ENCODE data around the gene MYF6.

Gene MYF6

DNA sequence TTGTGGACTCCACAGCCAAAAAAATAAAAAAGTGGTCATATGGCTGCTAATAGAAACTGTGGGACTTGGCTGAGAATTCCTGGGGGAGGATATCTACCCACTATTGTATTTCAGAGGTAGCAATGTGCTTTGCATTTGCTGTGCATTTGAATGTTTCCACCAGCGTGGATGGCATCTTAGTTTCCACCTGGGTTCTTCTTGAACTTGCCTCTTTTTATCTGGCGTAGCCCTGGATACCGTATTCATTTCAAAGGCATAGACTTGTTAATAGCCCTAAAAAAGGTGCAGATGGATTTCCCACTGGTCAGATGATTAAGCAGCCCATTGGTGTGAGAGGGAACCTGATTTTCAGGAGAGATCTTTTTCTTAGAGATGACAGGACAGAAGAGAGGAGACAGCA is 7.4 kb downstream of the MYF6 start:
- Histone ChIP-seq H3K9me3 (ENCODE audit: control insufficient read depth in 2 of 2, low read length in 2 of 2) (peaks cover 0 to 4% of the 10 kb centered on the region in 2 donors), H3K9ac (ENCODE audit: low read length in 2 of 2) (no peak overlapping the region), H3K27ac (ENCODE audit: low read length) (no peak overlapping the region), H3K4me3 (ENCODE audit: low read length in 2 of 2) (no peak overlapping the region), H3K4me1 (ENCODE audit: control insufficient read depth, insufficient read depth, low read length) (no peaks in the 10 kb centered on the region), H3K36me3 (ENCODE audit: control insufficient read depth in 2 of 2, insufficient read depth in 2 of 2, low read length in 2 of 2) (no peaks in the 10 kb centered on the region), H3K27me3 (ENCODE audit: control insufficient read depth in 1 of 2, insufficient read depth in 2 of 2, low read length in 2 of 2) (peaks cover 8 to 17% of the 10 kb centered on the region in 2 donors)

DNA sequence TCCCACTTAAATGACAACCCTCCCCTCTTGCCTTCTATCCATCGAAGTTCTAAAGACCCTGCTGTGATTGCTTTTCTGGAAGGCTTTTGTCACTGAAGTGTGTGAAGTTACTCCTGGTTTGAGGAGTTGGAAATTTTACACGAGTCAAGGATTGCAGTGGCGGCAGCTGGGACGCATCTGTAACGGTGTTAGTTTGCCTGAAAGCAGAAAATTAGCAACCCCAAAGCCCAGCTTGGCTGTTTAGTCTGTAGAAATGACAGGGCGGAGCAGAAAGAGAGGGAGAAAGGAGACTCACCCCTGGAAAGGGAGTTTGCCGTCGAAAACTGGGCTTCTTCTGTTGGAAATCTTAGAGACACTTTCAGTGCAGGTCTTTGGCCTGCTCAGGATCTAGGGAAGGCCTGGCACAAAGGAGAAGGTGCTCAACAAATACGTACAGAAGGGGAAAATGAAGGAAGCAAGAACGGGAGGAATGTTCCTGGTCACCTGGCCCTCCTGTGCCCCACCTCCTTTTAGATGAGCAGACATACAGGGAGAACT is 8.3 kb downstream of the MYF6 start:
- no peak overlapping the region for H3K9ac ChIP-seq (ENCODE audit: low read length in 2 of 2)
- peaks cover 8 to 14% of the 10 kb centered on the region in 2 donors for H3K27me3 ChIP-seq (ENCODE audit: control insufficient read depth in 1 of 2, insufficient read depth in 2 of 2, low read length in 2 of 2)
- H3K9me3 ChIP-seq (ENCODE audit: control insufficient read depth in 2 of 2, low read length in 2 of 2), result peaks cover 0 to 4% of the 10 kb centered on the region in 2 donors
- H3K36me3 ChIP-seq (ENCODE audit: control insufficient read depth in 2 of 2, insufficient read depth in 2 of 2, low read length in 2 of 2), result no peaks in the 10 kb centered on the region
- no peaks in the 10 kb centered on the region for H3K4me1 ChIP-seq (ENCODE audit: control insufficient read depth, insufficient read depth, low read length)
- no peak overlapping the region for H3K4me3 ChIP-seq (ENCODE audit: low read length in 2 of 2)
- H3K27ac ChIP-seq (ENCODE audit: low read length), result no peak overlapping the region

DNA sequence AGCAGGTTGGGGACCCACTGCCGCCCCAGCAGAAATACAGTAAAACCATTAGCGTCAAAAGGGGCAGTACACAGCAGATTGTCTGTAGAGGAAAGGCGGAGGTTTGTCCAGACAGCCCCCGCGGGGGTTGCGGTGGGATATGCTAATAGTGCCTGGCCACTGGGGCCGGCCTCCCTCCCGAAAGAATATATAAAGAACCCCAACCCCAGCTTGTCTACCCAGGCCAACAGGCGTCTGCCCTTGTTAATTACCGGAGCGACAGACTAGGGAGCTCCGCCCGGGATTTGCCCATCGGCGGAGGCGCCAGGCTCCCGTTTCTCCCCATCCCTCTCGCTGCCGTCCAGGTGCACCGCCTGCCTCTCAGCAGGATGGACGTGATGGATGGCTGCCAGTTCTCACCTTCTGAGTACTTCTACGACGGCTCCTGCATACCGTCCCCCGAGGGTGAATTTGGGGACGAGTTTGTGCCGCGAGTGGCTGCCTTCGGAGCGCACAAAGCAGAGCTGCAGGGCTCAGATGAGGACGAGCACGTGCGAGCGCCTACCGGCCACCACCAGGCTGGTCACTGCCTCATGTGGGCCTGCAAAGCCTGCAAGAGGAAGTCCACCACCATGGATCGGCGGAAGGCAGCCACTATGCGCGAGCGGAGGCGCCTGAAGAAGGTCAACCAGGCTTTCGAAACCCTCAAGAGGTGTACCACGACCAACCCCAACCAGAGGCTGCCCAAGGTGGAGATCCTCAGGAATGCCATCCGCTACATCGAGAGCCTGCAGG is 9.4 kb downstream of the MYF6 start, which contains the start of gene MYF5:
MYF5 (plus strand) TSS at position 217 of the 774 bp plus-strand sequence; CDS start at position 369, 152 bp downstream.
- H3K4me1 ChIP-seq (ENCODE audit: control insufficient read depth, insufficient read depth, low read length), result no peaks in the 10 kb centered on the region
- H3K9me3 ChIP-seq (ENCODE audit: control insufficient read depth in 2 of 2, low read length in 2 of 2), result peaks cover 0 to 4% of the 10 kb centered on the region in 2 donors
- no peak within 1 kb of the TSS for H3K27ac ChIP-seq (ENCODE audit: low read length)
- H3K36me3 ChIP-seq (ENCODE audit: control insufficient read depth in 2 of 2, insufficient read depth in 2 of 2, low read length in 2 of 2), result no peaks in the 10 kb centered on the region
- H3K27me3 ChIP-seq (ENCODE audit: control insufficient read depth in 1 of 2, insufficient read depth in 2 of 2, low read length in 2 of 2), result peaks cover 8 to 12% of the 10 kb centered on the region in 2 donors
- H3K4me3 ChIP-seq (ENCODE audit: low read length in 2 of 2), result no peak within 1 kb of the TSS
- H3K9ac ChIP-seq (ENCODE audit: low read length in 2 of 2), result no peak within 1 kb of the TSS

DNA sequence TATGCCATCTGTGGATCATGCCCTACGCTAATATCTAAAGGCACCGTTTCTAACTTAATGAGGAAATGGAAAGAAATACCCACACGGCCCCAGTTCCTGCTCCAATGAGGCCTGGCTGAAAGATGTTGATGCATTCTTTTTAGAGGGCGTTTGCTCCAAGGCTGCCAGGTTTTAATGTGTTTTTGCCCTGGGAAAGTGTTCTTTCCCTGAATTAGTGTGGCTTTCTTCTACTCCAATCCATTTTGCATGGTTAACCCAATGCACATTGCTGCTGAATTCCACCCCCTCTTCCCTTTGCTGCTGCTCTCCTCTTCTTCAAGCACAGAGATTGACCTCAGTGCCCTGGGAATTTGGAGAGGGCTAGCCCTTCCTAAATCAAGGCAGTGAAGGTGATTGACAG is 10.4 kb downstream of the MYF6 start:
- no peak overlapping the region for H3K9ac ChIP-seq (ENCODE audit: low read length in 2 of 2)
- H3K27me3 ChIP-seq (ENCODE audit: control insufficient read depth in 1 of 2, insufficient read depth in 2 of 2, low read length in 2 of 2), result peaks cover 8 to 12% of the 10 kb centered on the region in 2 donors
- no peak overlapping the region for H3K27ac ChIP-seq (ENCODE audit: low read length)
- H3K9me3 ChIP-seq (ENCODE audit: control insufficient read depth in 2 of 2, low read length in 2 of 2), result peaks cover 0 to 4% of the 10 kb centered on the region in 2 donors
- no peaks in the 10 kb centered on the region for H3K4me1 ChIP-seq (ENCODE audit: control insufficient read depth, insufficient read depth, low read length)
- H3K4me3 ChIP-seq (ENCODE audit: low read length in 2 of 2), result no peak overlapping the region
- no peaks in the 10 kb centered on the region for H3K36me3 ChIP-seq (ENCODE audit: control insufficient read depth in 2 of 2, insufficient read depth in 2 of 2, low read length in 2 of 2)

DNA sequence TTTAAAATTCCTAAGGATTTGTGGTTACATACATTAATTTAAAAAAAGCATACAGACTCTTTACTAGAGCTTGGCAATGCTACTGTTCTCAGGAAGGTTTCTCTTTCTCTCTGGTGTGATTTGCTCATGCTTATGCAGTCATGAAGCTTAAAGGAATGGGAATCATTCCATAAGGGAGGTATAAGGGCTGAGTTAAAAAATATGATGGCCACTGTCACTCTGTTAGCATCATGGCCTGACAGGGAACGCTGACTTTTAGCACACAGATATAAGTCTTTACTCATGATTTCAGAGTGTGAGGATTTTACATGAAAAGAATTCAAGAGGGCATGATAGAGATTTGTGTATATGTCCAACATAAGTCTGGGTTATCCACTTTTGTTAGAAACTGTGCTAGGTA is 13.1 kb downstream of the MYF6 start:
- no peaks in the 10 kb centered on the region for H3K36me3 ChIP-seq (ENCODE audit: control insufficient read depth in 2 of 2, insufficient read depth in 2 of 2, low read length in 2 of 2)
- no peak overlapping the region for H3K27ac ChIP-seq (ENCODE audit: low read length)
- H3K9ac ChIP-seq (ENCODE audit: low read length in 2 of 2), result no peak overlapping the region
- no peak overlapping the region for H3K4me3 ChIP-seq (ENCODE audit: low read length in 2 of 2)
- peaks cover 8 to 10% of the 10 kb centered on the region in 2 donors for H3K27me3 ChIP-seq (ENCODE audit: control insufficient read depth in 1 of 2, insufficient read depth in 2 of 2, low read length in 2 of 2)
- H3K9me3 ChIP-seq (ENCODE audit: control insufficient read depth in 2 of 2, low read length in 2 of 2), result peaks cover 0 to 4% of the 10 kb centered on the region in 2 donors
- no peaks in the 10 kb centered on the region for H3K4me1 ChIP-seq (ENCODE audit: control insufficient read depth, insufficient read depth, low read length)

DNA sequence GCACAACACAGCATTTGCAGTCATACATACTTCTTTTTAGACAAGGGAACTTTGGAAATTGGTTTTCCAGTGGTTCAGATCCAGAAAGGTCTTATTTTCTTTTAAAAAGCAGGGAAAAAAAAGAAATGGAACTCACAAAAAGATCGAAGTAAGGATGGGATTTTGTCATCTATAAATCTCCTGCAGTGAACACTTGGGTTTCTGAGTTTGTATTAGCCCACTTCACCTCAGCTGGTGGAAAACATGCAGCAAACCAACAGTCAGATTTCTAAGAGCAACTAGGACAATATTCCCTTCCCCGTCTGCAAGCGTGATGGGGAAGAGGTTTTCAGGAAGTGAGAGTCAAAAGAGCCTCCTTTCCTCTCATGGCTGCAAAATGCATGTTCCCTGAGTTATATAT is 13.9 kb downstream of the MYF6 start:
- Histone ChIP-seq H3K27me3 (ENCODE audit: control insufficient read depth in 1 of 2, insufficient read depth in 2 of 2, low read length in 2 of 2) (peaks cover 5 to 6% of the 10 kb centered on the region in 2 donors), H3K9me3 (ENCODE audit: control insufficient read depth in 2 of 2, low read length in 2 of 2) (peaks cover 0 to 4% of the 10 kb centered on the region in 2 donors), H3K4me3 (ENCODE audit: low read length in 2 of 2) (no peak overlapping the region)

DNA sequence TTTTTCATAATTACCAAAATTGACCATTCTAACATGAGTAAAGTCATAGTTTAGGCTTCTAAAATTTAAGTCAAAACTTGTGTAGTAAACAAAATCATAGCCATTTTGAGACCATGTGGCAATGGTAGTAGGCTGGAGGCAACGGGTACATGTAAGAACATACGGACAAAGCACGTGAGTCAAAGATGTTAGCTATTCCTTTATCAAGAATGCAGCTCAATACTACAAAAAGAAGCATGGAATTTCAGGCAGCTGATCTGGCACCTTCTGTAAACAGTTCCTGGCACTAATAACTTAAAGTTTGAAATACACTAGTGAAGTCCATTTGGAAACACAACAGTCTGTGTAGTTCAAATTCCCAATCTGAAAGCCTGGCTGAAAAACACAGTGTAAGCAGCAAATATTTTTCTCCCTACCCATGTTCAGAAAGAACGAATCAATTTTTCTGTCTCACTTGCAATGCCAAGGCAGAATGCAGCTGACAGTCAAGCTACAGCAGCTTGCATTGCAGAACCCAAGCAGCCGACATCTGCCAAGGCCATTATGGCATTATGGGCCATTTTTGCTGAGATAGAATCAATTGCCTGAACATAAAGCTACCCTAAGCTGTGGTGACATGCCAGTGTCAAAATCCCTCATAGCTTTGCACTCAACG is 38.5 kb downstream of the MYF6 start:
- no peaks in the 10 kb centered on the region for H3K9me3 ChIP-seq (ENCODE audit: control insufficient read depth in 2 of 2, low read length in 2 of 2)
- H3K4me1 ChIP-seq (ENCODE audit: control insufficient read depth, insufficient read depth, low read length), result no peaks in the 10 kb centered on the region
- H3K36me3 ChIP-seq (ENCODE audit: control insufficient read depth in 2 of 2, insufficient read depth in 2 of 2, low read length in 2 of 2), result no peaks in the 10 kb centered on the region
- H3K27ac ChIP-seq (ENCODE audit: low read length), result no peak overlapping the region
- no peak overlapping the region for H3K4me3 ChIP-seq (ENCODE audit: low read length in 2 of 2)
- no peak overlapping the region for H3K9ac ChIP-seq (ENCODE audit: low read length in 2 of 2)
- H3K27me3 ChIP-seq (ENCODE audit: control insufficient read depth in 1 of 2, insufficient read depth in 2 of 2, low read length in 2 of 2), result no peaks in the 10 kb centered on the region

More for the DNA sequence above, 13.9 kb downstream of the MYF6 start:
- Histone ChIP-seq H3K36me3 (ENCODE audit: control insufficient read depth in 2 of 2, insufficient read depth in 2 of 2, low read length in 2 of 2) (no peaks in the 10 kb centered on the region), H3K9ac (ENCODE audit: low read length in 2 of 2) (no peak overlapping the region), H3K4me1 (ENCODE audit: control insufficient read depth, insufficient read depth, low read length) (no peaks in the 10 kb centered on the region), H3K27ac (ENCODE audit: low read length) (no peak overlapping the region)

DNA sequence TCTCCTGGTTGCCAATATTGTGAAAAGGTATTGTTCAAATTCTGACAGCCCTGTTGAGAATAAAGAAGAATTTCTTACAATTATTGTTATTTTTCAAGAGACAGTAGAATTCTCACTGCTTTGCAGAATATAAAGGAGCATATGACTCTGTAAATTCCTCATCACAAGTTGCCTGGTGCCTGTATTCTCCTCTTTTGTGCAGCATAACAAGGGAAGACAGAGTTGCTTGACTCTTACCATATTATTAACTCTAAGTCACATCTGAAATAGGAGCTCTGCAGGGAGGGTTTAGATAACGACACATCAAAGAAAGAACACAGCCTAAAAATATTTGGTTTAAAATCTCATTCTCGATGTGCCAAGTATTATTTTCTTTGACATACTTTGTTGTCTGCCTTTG is 40.4 kb downstream of the MYF6 start:
- Histone ChIP-seq H3K9ac (ENCODE audit: low read length in 2 of 2) (no peak overlapping the region), H3K4me3 (ENCODE audit: low read length in 2 of 2) (no peak overlapping the region), H3K36me3 (ENCODE audit: control insufficient read depth in 2 of 2, insufficient read depth in 2 of 2, low read length in 2 of 2) (no peaks in the 10 kb centered on the region), H3K27ac (ENCODE audit: low read length) (no peak overlapping the region), H3K9me3 (ENCODE audit: control insufficient read depth in 2 of 2, low read length in 2 of 2) (no peaks in the 10 kb centered on the region), H3K4me1 (ENCODE audit: control insufficient read depth, insufficient read depth, low read length) (no peaks in the 10 kb centered on the region), H3K27me3 (ENCODE audit: control insufficient read depth in 1 of 2, insufficient read depth in 2 of 2, low read length in 2 of 2) (no peaks in the 10 kb centered on the region)

DNA sequence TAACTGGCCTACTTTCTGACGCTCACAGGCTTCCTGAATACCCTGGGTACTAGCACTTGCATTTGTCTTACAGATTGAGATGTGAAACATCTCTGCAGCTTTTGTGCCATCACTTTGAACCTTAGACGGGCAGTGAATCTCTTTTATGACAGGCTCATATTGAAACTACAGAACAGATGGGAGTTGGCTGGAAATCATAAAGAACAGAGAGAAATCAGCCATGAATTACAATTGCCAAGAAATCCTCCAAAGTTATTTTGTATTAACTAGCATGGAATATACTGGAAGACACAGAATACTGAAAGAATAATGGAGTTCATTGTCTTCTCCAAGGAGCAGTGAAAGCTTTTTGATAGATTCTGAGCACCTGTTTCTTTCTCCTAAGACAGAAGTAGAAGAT is 42.0 kb downstream of the MYF6 start:
- H3K27me3 ChIP-seq (ENCODE audit: control insufficient read depth in 1 of 2, insufficient read depth in 2 of 2, low read length in 2 of 2), result no peaks in the 10 kb centered on the region
- no peak overlapping the region for H3K9ac ChIP-seq (ENCODE audit: low read length in 2 of 2)
- no peak overlapping the region for H3K27ac ChIP-seq (ENCODE audit: low read length)

DNA sequence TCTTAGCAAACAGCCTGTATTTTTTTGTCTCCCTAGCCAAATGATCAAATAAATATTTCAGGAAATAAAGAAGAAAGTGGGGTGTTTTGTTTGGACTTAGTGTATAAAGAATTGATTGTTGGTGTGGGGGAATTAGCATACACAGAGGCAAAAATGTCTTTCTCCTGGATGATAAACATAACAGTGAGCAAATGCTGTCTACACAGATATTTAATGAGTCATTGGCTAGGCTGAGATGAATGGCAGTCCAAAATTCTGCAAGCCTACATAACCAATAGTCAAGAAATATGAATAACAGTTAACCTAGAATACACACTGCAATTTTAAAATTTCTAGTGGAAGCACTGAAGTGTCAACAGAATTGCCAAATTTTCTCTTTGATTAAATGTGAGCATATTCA is 45.0 kb downstream of the MYF6 start:
- Histone ChIP-seq H3K36me3 (ENCODE audit: control insufficient read depth in 2 of 2, insufficient read depth in 2 of 2, low read length in 2 of 2) (no peaks in the 10 kb centered on the region), H3K4me1 (ENCODE audit: control insufficient read depth, insufficient read depth, low read length) (no peaks in the 10 kb centered on the region), H3K9me3 (ENCODE audit: control insufficient read depth in 2 of 2, low read length in 2 of 2) (no peaks in the 10 kb centered on the region), H3K27me3 (ENCODE audit: control insufficient read depth in 1 of 2, insufficient read depth in 2 of 2, low read length in 2 of 2) (no peaks in the 10 kb centered on the region), H3K27ac (ENCODE audit: low read length) (no peak overlapping the region), H3K9ac (ENCODE audit: low read length in 2 of 2) (no peak overlapping the region), H3K4me3 (ENCODE audit: low read length in 2 of 2) (no peak overlapping the region)

More for the DNA sequence above, 42.0 kb downstream of the MYF6 start:
- no peaks in the 10 kb centered on the region for H3K9me3 ChIP-seq (ENCODE audit: control insufficient read depth in 2 of 2, low read length in 2 of 2)
- no peak overlapping the region for H3K4me3 ChIP-seq (ENCODE audit: low read length in 2 of 2)
- no peaks in the 10 kb centered on the region for H3K36me3 ChIP-seq (ENCODE audit: control insufficient read depth in 2 of 2, insufficient read depth in 2 of 2, low read length in 2 of 2)
- no peaks in the 10 kb centered on the region for H3K4me1 ChIP-seq (ENCODE audit: control insufficient read depth, insufficient read depth, low read length)
